GM21723 (cell line): ENCODE measurements around the gene TOR1A.
"Not testable (repeated sequence)": the region's sequence is repeated elsewhere in the genome, so short reads cannot be mapped to it uniquely, and the experiment has no call there.

ENCODE experiments used
- ATAC-seq: cut with Tn5 transposase; IDR thresholded peaks from one replicate; pipeline ENCODE4 v1.9.1; 2021; ENCODE audit warnings: mild to moderate bottlenecking, moderate library complexity; ENCODE audit not compliant: unreplicated experiment

The TOR1A gene

DNA sequence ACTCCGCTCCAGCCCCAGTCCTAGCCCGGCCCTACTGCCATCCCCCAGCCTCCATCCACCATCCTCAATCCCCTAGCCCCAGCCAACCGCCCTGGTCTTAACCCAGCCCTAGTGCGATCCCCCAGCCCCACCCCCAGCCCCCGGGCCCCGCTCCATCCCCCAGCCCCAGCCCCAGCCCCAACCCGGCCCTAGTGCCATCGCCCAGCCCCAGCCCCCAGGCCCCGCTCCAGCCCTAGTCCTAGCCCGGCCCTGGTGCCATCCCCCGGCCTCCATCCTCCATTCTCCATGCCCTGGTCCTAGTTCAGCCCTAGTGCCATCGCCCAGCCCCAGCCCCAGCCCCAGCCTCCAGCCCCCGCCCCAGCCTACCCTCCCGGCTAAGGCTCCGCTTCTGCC is 398 bp downstream of the TOR1A start:
- ATAC-seq = no peak

DNA sequence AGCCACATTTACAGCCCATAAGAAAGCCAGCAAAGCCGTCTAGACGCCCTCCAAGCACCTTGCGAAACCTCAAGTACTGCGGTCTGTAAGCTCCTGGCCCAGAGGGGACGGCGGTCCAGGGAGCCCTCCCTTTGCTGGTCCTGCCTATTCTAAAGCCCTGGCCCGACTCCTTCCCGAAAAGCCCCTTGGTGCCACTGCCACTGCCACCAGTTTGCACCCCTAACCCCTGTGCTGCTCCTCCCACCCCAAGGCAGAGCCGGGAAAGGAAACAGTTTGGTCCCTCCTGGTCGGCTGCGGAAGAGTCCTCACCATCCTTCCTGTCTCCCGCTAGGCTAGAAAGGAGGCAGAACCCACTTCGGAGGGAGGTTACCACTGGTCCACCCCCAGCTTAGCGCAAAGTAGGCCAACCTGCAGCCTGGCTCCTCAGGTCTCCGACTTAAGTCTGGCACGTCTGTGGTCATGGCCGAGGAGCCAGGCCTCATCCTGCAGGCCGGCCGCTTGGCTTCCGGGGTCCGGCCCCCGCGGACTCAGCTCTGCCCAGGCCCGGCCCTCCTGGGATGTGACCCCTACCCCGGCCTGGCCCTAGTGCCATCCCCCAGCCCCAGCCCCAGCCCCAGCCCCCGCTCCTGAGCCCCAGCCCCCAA is 916 bp downstream of the TOR1A start:
- no peak for ATAC-seq

GRCh38 chr9:129816501-129817435 is 7.2 kb downstream of the TOR1A start:
- ATAC-seq = no peak

DNA sequence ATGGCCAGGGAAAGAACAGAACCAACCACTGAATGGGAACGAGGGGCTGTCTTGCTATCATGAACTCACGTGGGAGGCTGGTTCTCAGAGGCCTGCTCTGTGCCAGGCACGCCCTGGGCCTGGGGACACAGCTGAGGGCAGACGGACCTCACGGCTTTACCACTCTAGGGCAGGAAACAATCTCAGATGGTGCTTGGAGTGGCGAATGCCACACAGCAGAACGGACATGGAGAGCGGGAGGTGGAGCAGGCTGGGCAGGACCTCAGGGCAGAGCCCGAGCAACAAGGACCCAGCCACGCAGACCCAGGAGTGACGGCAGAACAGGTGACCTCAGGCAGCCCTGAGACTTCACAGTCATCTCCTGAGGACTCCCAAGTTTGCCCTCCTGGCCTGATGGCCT is 8.7 kb downstream of the TOR1A start:
- ATAC-seq = no peak

GRCh38 chr9:129814432-129815223 is 9.3 kb downstream of the TOR1A start:
- ATAC-seq = no peak

- ATAC-seq = no peak
Measured at GRCh38 chr9:129813661-129814060, 10.3 kb downstream of the TOR1A start.

DNA sequence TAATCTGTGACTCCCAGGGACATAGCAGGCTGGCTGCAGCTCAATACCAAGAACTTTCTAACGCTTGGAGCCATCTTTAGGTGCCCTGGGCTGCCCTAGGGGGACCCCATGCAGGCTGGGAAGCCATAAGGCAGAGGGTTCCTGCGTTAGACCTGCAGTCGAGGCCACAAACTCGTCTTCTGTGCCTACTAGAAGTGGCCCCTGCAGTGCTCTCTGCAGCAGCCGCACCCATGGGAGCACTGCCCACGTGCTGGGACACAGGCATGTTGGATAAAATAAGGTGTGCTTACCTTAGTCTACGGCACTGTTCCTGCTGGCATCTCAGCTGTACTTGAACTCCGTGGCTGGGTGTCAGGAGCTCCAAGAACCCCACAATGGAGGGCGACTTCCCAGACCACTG is 11.6 kb downstream of the TOR1A start:
- no peak for ATAC-seq

DNA sequence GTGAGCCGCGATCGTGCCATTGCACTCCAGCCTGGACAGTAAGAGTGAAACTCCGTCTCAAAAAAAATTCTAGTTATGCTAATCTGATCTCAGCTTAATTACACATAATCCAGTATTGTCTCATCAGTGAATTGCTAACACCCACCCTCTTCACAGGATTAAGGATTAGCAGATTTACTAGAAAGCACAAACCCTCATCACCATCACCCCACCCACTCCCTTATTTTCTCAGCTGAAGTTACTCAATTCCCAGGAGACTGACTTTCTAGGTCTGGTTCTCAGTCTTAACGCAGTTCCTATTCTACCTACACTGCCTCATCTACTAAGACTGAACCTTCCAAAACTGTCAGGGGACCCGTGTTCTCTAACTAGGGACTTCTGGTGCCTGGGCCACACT is 12.0 kb downstream of the TOR1A start:
- no peak for ATAC-seq

DNA sequence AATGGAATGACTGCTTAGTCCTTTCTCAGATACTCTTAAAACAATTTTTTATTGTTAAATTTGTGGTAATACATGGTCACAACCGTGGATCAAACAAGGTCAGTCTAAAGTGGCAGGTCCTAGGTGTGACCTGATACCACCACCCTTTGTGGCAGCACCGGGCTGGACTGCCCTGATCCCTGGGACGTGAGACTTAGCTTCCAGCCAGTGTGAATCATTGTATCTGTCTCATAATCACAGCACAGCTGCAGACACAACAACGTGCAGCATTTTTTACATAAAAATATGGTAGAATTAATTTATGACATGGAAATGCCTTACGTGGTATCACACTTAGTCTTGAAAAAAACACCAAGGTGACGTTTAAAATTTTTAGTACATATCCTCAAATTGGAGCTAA is 13.1 kb downstream of the TOR1A start:
- ATAC-seq = no peak

DNA sequence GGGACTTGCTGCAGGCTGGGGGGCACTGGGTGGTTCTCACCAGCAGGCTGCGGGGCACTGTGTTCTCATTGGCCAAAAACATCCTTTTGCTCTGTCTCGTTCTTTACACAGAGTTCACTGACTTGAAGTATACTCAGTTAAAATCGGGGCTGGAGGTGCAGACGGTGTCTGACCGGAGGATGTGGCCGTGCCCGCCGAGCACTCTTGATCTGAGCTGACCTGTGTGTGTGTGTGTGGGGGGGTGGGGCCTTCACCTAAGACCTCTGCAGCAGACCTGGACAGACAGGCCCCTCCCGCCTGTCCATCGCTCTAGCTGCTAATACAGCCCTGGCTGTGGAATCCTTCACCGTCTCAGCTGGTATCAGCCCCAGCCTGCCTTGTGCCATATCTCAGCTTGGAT is 13.8 kb downstream of the TOR1A start:
- ATAC-seq = no peak

- ATAC-seq = no peak
Measured at GRCh38 chr9:129809346-129809745, 14.6 kb downstream of the TOR1A start.

DNA sequence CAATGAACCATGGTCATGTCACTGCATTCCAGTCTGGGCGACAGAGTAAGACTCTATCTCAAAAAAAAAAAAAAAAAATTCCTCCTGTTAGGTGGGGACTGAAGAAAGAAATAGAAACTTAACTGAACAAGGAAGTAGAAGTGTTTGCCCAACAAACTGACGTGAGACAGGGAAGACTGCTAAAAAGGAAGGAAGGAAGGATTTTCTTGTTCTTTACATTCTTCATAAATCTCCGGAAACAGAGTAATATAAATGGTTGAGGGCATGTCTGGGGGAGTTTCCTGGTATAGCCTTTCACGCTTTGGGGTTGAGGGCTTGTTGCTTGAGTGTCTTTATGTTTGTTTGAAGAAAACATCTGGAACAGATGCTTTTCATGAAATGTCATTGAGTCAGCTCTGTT is 17.9 kb downstream of the TOR1A start:
- no peak for ATAC-seq

DNA sequence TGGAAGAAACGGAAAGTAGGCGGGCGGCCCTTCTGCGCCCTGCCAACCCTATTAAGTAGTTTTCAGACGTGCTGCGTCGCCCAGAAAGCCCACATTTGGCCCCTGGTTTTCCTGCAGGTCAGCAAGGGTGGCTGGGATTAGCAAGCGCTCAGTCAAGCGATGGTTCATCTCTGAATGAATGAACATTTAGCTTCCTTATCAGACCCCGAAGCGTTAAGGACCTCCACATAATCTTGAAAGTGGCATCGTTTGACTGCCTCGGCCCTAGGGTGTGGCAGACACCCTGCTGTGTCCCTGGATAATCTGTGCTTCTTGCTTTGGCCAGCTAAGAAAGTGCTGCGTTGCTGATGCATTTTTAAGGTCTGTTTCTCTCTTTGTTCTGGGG is 20.3 kb downstream of the TOR1A start:
- peak; percentile 13 for ATAC-seq

DNA sequence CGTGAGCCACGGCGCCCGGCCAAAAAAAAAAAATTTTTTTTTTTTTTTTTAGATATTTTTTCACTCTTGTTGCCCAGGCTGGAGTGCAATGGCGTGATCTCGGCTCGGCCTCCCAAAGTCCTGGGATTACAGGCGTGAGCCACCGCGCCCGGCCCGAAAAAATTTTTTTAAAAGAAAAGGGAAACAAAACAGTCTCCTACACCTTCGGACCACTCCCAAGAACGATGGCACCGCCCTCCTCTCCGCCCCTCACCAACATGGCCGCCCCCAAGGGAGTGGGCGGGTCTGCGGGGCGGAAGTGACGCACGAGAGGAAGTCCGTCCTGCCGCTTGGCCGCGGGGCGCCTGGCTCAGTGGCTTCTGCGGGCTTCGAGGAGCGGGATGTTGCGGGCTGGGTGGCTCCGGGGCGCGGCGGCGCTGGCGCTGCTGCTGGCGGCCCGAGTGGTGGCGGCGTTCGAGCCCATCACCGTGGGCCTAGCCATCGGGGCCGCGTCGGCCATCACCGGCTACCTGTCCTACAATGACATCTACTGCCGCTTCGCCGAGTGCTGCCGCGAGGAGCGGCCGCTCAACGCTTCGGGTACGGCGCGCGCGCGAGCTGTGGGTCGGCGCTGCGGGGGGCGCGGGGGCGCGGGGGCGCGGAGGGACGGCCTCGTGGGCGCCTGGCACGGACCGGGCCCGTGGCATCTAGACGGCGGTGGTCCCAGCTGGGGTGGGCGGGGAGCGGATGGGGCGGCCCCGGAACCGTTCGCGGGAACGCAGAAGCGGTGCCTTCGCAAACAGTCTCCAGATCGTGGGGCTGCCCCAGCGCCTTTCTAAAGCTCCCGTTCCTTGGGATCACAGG is 20.9 kb downstream of the TOR1A start, which contains the start of gene TOR1B:
Gene TOR1B, plus strand, starts transcription at position 352 of the 843 bp plus-strand sequence. Its CDS starts 29 bp downstream, at position 381.
- peak; percentile 92 for ATAC-seq

- no peak for ATAC-seq
Measured at GRCh38 chr9:129801504-129801903, 22.4 kb downstream of the TOR1A start.

DNA sequence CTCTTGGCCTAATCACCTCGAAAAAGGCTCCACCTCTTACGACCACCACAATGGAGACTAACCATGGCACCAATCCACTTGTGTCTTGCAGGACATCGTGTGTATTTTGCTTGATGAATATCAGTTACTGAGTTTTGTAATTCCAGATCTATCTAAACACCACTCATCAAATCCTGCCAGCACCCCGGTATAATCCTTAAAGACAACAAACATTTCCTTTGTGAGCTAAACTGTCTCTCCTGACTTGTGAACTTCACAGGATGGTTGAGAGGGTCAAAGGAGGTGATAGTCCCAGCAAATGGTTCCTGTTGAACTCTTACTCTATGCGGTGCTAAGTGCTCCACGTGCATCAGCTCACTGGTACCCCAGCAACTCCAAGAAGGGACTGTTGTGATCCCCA is 25.0 kb downstream of the TOR1A start:
- no peak for ATAC-seq

- not testable (repeated sequence) for ATAC-seq
Measured at GRCh38 chr9:129796029-129796428, 27.9 kb downstream of the TOR1A start.

GRCh38 chr9:129794549-129794948 is 29.4 kb downstream of the TOR1A start:
- ATAC-seq = no peak

DNA sequence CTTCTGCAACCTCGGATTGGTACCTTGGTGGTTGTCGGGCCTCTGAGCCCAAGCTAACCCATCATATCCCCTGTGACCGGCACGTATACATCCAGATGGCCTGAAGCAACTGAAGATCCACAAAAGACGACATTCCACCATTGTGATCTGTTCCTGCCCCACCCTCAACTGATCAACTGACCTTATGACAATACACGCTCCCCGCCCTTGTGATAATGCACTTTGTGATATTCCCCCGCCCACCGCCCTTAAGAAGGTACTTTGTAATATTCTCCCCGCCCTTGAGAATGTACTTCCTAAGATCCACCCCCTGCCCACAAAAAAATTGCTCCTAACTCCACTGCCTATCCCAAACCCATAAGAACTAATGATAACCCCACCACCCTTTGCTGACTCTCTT is 37.5 kb downstream of the TOR1A start:
- no peak for ATAC-seq

- no peak for ATAC-seq
Measured at GRCh38 chr9:129785866-129786265, 38.1 kb downstream of the TOR1A start.

GRCh38 chr9:129784970-129785369 is 39.0 kb downstream of the TOR1A start:
- not testable (repeated sequence) for ATAC-seq
